Upper lobe of left lung (tissue), 6 donors: ENCODE results near the gene SAMD4A. TPM values are rescaled to one million over a fixed set of nuclear protein-coding genes. Genes with fewer than 3 reads are reported as not detected.
A peak's percentile ranks its signal among the peaks of the same experiment; 100 is the strongest.

Experiments
- ATAC-seq, 2 donors: fragments of 200-7000 bp; cut with Tn5 transposase; one replicate each; pipeline ENCODE4 v1.9.1; 2022; ENCODE audit warnings: mild to moderate bottlenecking in 2 of 2, moderate library complexity in 2 of 2; ENCODE audit not compliant: low FRiP score in 2 of 2
- DNase-seq, 2 donors: peaks; one replicate each; pipeline ENCODE4 v3.0.0-alpha.2; 2019 to 2020
- H3K27ac ChIP-seq, 4 donors: fragments of 200-600 bp; sonication (generic); one replicate each; pipeline ENCODE4 v1.5.1; 2016 to 2019
- H3K27me3 ChIP-seq, 4 donors: fragments of 200-600 bp; sonication (generic); one replicate each; pipeline ENCODE4 v1.5.1; 2017 to 2019
- H3K36me3 ChIP-seq, 4 donors: fragments of 200-600 bp; sonication (generic); one replicate each; pipeline ENCODE4 v1.5.1; 2016 to 2019
- H3K4me1 ChIP-seq, 4 donors: fragments of 200-600 bp; sonication (generic); one replicate each; pipeline ENCODE4 v1.5.1; 2018 to 2019
- H3K4me3 ChIP-seq, 4 donors: fragments of 200-600 bp; sonication (generic); one replicate each; pipeline ENCODE4 v1.5.1; 2017 to 2019; ENCODE audit warnings: mild to moderate bottlenecking in 2 of 4, moderate library complexity in 1 of 4
- H3K9me3 ChIP-seq, 4 donors: fragments of 200-600 bp; sonication (generic); one replicate each; pipeline ENCODE4 v1.5.1; 2018 to 2019
- CTCF ChIP-seq, 6 experiments: fragments of 450-650 bp in 4 of 6; fragments of 200-600 bp in 2 of 6; sonication (generic) in 2 of 6; IDR thresholded peaks; one replicate each; pipeline ENCODE4 v1.5.1; 2016 to 2019; ENCODE audit warnings: antibody characterized with exemption in 6 of 6
- EP300 ChIP-seq, 4 donors: sonication (generic); formaldehyde crosslinking; IDR thresholded peaks; one replicate each; pipeline ENCODE4 v1.5.1; 2017; ENCODE audit warnings: antibody characterized with exemption in 4 of 4, control low read depth in 2 of 4
- POLR2A ChIP-seq, 4 donors: fragments of 450-650 bp; IDR thresholded peaks; one replicate each; pipeline ENCODE4 v1.5.1; 2016 to 2017; ENCODE audit warnings: antibody characterized with exemption in 4 of 4, mild to moderate bottlenecking in 2 of 4
- POLR2AphosphoS5 ChIP-seq, 2 donors: sonication (generic); formaldehyde crosslinking; IDR thresholded peaks; one replicate each; pipeline ENCODE4 v1.5.1; 2017; ENCODE audit warnings: antibody characterized with exemption in 2 of 2
- WGBS, 2 donors: methylation state at CpG; one replicate each; pipeline ENCODE4 v1.1.5; 2017 to 2018; 5-methylcytosine and 5-hydroxymethylcytosine counted together
- total RNA-seq, 6 donors: library from RNA; depleted of rRNA in 4 of 6; stranded (reverse); fragments of >200 nt in 4 of 6; gene quantifications; one replicate each; pipeline versions ENCODE4 v1.1.0 to v1.2.1, GENCODE V29; 2016 to 2021
- donor health status: DM: no; HTN: no; CAD: no; lungs with moderate emphysema.
- donor health status: DM: no; HTN: yes; CAD: no; lungs with severe emphysema.

Gene SAMD4A
- total RNA-seq, 6 donors from 2014 or later, result 26.0 to 68.3 (median 37.0) TPM

- H3K4me1 ChIP-seq, result peaks cover 0 to 5% (median 0%) of the 10 kb centered on the region in 4 donors
- DNase-seq (peak in 1 of 2 donors; percentile 39), ATAC-seq (peak in 1 of 2 donors; percentile 11)
- no peak overlapping the region for H3K4me3 ChIP-seq
- WGBS, 2 donors, result 66 to 72% methylated on average over 9 to 10 of the region's 10 CpGs
- no peaks in the 10 kb centered on the region for H3K27me3 ChIP-seq
- TF ChIP-seq POLR2AphosphoS5 (IDR thresholded peaks at IDR 0.05) (no peak), EP300 (IDR thresholded peaks at IDR 0.05) (no peak), POLR2A (IDR thresholded peaks at IDR 0.05) (no peak), CTCF (IDR thresholded peaks at IDR 0.05) (no peak)
- H3K27ac ChIP-seq, result no peak overlapping the region
- no peaks in the 10 kb centered on the region for H3K9me3 ChIP-seq
- H3K36me3 ChIP-seq, result no peaks in the 10 kb centered on the region
Observed at GRCh38 chr14:54606178-54606577, 39.2 kb downstream of the SAMD4A start.

GRCh38 chr14:54606631-54607133 lies 39.8 kb downstream of the SAMD4A start:
- ATAC-seq (peak in 1 of 2 donors; percentile 59), DNase-seq (no peak)
- H3K27ac ChIP-seq, result no peak overlapping the region
- no peaks in the 10 kb centered on the region for H3K36me3 ChIP-seq
- peaks cover 0 to 5% (median 0%) of the 10 kb centered on the region in 4 donors for H3K4me1 ChIP-seq
- 85 to 100% methylated on average over 3 of the region's 3 CpGs for WGBS, 2 donors
- no peaks in the 10 kb centered on the region for H3K9me3 ChIP-seq
- TF ChIP-seq CTCF (IDR thresholded peaks at IDR 0.05) (no peak), EP300 (IDR thresholded peaks at IDR 0.05) (no peak), POLR2AphosphoS5 (IDR thresholded peaks at IDR 0.05) (no peak), POLR2A (IDR thresholded peaks at IDR 0.05) (no peak)
- H3K27me3 ChIP-seq, result no peaks in the 10 kb centered on the region
- H3K4me3 ChIP-seq, result no peak overlapping the region

DNA sequence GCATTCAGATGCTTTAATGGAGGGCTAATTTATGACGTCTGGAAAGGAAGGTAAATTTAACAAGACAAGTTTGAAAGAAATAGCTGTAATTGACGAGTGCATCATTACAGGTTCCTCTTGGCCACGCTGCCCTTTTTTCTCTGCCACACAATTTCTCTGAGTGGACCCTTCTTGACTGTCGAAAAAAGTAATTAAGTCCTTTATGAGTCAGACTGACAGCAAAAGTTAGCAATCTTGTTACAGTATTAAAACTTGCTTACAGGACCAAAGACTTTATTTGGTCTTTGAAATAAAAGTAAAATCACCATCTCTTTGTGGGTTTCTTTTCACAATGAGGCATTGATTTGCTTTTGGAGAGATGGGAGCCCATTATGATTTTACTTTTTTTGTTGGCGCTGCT lies 42.6 kb downstream of the SAMD4A start:
- Histone ChIP-seq H3K4me1 (peaks cover 0 to 5% (median 0%) of the 10 kb centered on the region in 4 donors), H3K9me3 (no peaks in the 10 kb centered on the region), H3K4me3 (no peak overlapping the region), H3K36me3 (no peaks in the 10 kb centered on the region), H3K27me3 (no peaks in the 10 kb centered on the region), H3K27ac (no peak overlapping the region)
- DNase-seq (no peak), ATAC-seq (no peak)
- 71 to 82% methylated on average over 5 of the region's 5 CpGs for WGBS, 2 donors
- TF ChIP-seq EP300 (IDR thresholded peaks at IDR 0.05) (no peak), CTCF (IDR thresholded peaks at IDR 0.05) (no peak), POLR2A (IDR thresholded peaks at IDR 0.05) (no peak), POLR2AphosphoS5 (IDR thresholded peaks at IDR 0.05) (no peak)

GRCh38 chr14:54610051-54610977 lies 43.4 kb downstream of the SAMD4A start:
- no peak for ATAC-seq

More at GRCh38 chr14:54610051-54610977, 43.4 kb downstream of the SAMD4A start:
- Histone ChIP-seq H3K27me3 (no peaks in the 10 kb centered on the region), H3K9me3 (no peaks in the 10 kb centered on the region), H3K4me3 (no peak overlapping the region), H3K4me1 (peaks cover 0 to 5% (median 0%) of the 10 kb centered on the region in 4 donors), H3K27ac (no peak overlapping the region), H3K36me3 (no peaks in the 10 kb centered on the region)
- WGBS, 2 donors, result 80 to 86% methylated on average over 12 of the region's 12 CpGs
- TF ChIP-seq EP300 (IDR thresholded peaks at IDR 0.05), result no peak
- TF ChIP-seq POLR2A (IDR thresholded peaks at IDR 0.05), result no peak
- TF ChIP-seq CTCF (IDR thresholded peaks at IDR 0.05), result no peak
- no peak for DNase-seq
